ENCODE results near the gene DNAJC13. TPM values are rescaled to one million over a fixed set of nuclear protein-coding genes. Genes with fewer than 3 reads are reported as not detected.
"Not testable (repeated sequence)": the region's sequence is repeated elsewhere in the genome, so short reads cannot be mapped to it uniquely, and the experiment has no call there.

Gene DNAJC13
- total RNA-seq, 4 donors from 2014 or later: 30.2 to 60.2 (median 47.0) TPM

DNA sequence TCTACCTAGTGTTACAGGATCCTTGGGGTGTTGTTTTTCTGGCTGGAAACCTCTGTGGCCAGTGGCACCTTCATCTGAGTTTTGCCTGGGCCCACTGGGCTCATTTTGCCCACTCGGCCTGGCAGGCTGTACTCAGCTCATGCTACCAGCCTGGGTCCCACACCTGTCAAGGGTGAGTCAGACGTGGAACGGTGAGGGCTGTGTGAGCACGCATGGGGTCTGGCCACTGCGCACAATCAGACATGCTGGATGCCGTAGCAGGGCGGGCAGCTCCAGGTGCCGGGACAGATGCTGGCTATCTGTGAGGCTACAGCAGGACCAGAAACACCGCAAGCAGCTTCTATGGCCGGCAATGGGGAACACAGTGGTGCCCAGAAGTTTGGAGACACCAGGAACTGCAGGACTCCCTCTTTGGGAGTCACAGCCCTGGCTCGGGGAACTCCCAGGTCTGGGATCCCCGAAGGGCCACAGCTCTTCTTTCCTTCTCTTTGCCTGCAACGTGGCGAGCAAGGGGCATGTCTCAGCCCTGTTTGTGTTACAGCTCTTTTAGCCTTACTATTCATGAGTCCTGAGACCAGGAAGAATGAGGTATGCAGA, 35.9 kb upstream of the DNAJC13 start:
- ATAC-seq (ENCODE audit: low FRiP score): no peak
- no peak for TF ChIP-seq CTCF (IDR thresholded peaks at IDR 0.05)
- DNase-seq (ENCODE audit: low spot score): no peak

DNA sequence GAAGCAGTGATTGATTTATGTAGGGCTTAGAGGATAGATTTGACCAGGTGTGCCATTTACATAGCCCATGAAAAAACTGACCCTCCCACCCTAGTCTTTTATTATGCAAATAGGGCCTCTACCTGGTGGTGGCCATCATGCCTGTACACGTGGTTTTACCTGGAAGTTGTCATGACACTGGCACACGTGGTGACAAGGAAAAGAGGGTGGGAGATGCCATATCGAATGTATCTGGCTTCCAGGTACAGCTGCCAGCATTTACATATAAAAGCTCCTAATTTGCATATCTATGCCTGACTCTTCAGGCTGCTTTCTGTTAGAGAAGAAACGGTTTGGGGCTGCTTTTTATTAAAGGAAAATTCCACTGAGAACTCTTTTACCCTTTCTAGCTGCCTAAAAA, 35.0 kb upstream of the DNAJC13 start:
- TF ChIP-seq CTCF (IDR thresholded peaks at IDR 0.05): no peak
- DNase-seq (ENCODE audit: low spot score) (no peak), ATAC-seq (ENCODE audit: low FRiP score) (no peak)

DNA sequence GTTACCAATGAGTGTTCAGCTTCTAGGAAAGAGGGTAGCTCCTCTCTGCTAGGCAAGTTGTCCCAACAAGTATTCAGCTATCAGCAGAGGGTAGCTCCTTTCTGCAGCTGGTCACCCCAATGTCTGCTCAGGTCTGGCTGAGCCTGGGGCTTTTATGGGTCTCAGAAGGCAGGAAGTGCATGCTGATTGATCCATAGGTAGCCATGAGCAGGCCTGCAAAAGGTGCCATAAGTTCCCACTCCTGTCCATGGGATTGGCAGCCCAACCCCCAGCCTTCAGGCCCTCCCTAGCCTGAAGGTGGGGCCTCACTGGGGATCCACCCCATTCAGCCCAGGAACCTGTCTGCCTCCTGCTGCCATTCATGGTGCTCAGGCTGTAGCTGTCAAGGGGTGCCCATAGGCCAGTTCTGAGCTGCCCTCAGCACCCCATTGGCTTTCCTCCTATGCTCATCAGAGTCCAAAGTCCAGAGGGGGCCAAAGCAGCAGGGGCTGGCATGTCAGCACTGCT, 34.6 kb upstream of the DNAJC13 start:
- no peak for DNase-seq (ENCODE audit: low spot score)
- TF ChIP-seq CTCF (IDR thresholded peaks at IDR 0.05): no peak
- no peak for ATAC-seq (ENCODE audit: low FRiP score)

- ATAC-seq (ENCODE audit: low FRiP score): no peak
- TF ChIP-seq CTCF (IDR thresholded peaks at IDR 0.05): no peak
Measured at GRCh38 chr3:132386259-132386658, 31.0 kb upstream of the DNAJC13 start.

GRCh38 chr3:132392675-132393074, 24.6 kb upstream of the DNAJC13 start:
- not testable (repeated sequence) for ATAC-seq (ENCODE audit: low FRiP score); DNase-seq (ENCODE audit: low spot score)

More at GRCh38 chr3:132386259-132386658, 31.0 kb upstream of the DNAJC13 start:
- no peak for DNase-seq (ENCODE audit: low spot score)

DNA sequence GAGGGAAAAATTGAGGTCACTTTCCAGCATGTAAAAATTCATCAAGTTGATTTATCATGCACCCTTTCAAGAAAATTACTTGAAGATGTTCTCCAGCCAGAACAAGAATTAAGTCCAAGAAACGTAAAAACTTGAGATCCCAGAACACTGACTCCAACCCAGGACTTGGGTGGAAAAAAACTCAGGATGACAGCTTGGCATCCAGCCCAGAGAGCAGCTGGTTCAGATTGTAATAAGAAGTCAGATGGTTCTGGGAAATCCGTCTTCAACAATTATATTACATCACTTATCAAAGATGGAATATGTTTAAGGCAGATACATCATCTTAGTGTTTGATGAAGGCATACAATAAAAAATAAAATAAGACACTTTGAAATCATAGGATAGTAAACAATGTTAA, 23.0 kb upstream of the DNAJC13 start:
- no peak for TF ChIP-seq CTCF (IDR thresholded peaks at IDR 0.05)
- ATAC-seq (ENCODE audit: low FRiP score) (no peak), DNase-seq (ENCODE audit: low spot score) (no peak)

GRCh38 chr3:132395126-132395525, 22.2 kb upstream of the DNAJC13 start:
- ATAC-seq (ENCODE audit: low FRiP score) (no peak), DNase-seq (ENCODE audit: low spot score) (no peak)
- no peak for TF ChIP-seq CTCF (IDR thresholded peaks at IDR 0.05)

Measured in omental fat pad (tissue), 4 donors.